Stimulated activated CD8-positive, alpha-beta memory T cell treated with anti-CD3 and anti-CD28 coated beads, Interleukin-4, amount 100 ng/mL, for 1 hour (primary cell): Measurements from ENCODE around the gene WT1.
"Not testable (repeated sequence)": the region's sequence is repeated elsewhere in the genome, so short reads cannot be mapped to it uniquely, and the experiment has no call there.

Source experiments
- DNase-seq, 2 donors: peaks; one replicate each; pipeline ENCODE4 v3.0.0-alpha.2; 2020; ENCODE audit warnings: low read depth in 2 of 2, low spot score in 1 of 2

Gene WT1

GRCh38 chr11:32388871-32389770, 46.2 kb downstream of the WT1 start:
- DNase-seq: no peak

GRCh38 chr11:32388365-32388764, 47.0 kb downstream of the WT1 start:
- no peak for DNase-seq

GRCh38 chr11:32387411-32387810, 47.9 kb downstream of the WT1 start:
- DNase-seq: no peak

DNA sequence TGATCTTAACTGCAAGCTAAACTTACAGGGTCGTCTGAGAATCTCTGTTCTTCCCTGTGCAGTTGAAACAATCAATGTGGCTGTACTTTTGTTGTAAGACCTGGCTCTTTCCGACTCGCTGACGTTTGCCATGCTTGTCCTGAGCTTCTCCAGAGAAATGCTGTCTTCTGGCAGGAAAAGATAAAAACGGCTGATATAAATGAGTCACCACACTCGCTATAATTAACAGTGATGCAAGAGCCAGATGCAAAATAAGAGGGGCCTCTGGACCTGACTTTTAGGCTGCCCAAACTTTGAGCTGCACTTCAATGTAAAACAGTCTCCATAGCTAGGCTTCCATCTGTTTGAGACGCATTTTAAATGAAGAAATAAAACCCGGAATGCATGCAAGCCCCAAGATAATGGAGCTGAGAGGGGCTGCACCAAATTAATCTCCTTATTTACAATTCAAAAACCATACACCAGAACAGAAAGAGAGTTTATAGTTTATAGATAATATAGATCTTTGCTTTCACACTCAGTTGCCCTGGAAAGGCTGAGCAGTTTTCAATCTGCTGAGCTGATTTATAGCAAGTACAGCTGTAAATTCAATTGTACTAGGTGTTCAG, 48.5 kb downstream of the WT1 start:
- DNase-seq: no peak

- no peak for DNase-seq
Measured at GRCh38 chr11:32385998-32386397, 49.3 kb downstream of the WT1 start.

DNA sequence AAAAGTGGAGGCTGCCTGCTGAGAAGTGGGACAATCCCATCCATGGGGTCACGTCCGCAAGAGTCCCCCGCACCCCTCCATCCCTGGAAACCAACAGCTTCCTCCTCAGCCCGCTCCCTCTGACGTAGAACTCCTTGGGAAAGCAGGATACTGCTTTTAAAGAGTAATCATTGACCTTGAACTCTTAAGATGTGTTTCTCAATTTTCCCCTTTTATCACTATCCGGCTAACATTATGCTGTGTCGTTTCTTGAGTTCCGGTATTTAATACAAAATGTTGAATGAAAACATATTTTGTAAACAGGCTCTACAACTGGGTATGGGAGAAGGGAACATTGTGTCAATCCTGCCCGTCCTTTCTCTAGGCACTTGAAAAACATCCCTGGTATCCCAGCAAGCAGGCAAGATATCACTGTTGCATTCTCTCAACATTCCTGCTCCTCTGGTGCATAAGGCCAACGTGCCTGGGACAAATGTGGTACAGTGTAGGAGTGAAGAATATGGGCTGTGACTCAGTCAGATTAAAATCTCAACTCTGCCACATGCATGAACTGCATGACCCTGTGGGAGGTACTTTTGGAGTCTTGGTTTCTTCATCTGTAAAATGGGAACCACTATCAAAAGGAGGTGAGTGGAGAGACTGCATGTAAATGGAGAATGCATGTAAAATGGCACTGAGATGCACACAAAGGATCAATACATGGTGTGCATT, 52.8 kb downstream of the WT1 start:
- DNase-seq: no peak

- no peak for DNase-seq
Measured at GRCh38 chr11:32381179-32381578, 54.2 kb downstream of the WT1 start.

DNA sequence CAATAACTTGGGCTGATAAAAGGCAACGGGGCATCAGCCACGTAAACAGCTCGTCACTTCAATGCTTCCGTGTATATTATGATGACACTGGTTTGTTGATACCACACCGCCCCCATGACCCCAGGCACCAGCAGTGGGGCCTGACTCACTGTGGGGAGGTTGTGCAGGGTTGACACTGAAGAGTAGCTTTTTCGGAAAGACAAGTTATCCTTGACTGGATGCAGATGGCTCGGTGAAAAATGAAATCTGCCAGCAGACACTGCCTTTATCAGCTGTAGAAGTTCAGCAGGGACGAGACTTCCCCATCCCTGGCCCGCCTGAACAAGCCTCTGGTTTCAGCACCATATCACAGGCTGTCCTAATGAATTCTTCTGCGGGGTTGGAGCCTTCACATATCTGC, 55.6 kb downstream of the WT1 start:
- no peak for DNase-seq

DNA sequence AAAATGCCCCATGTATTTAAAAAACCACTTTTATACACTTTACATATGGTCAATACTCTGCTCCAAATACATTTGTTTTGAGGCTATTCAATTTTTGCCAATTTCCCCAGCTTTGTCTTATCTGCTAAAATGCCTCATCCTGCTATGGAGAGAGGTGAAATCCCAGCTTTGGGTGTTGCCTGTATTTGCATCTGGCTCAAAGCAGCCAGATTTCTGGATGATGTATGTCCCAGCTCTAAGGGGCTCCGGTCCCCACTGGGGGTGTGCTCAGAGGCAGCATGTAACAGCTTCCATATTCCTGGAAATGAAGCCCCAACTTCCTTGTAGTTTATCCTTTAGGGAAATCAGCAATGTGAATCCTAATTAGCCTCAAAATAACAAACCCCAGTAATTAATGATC, 59.5 kb downstream of the WT1 start:
- DNase-seq: no peak

DNA sequence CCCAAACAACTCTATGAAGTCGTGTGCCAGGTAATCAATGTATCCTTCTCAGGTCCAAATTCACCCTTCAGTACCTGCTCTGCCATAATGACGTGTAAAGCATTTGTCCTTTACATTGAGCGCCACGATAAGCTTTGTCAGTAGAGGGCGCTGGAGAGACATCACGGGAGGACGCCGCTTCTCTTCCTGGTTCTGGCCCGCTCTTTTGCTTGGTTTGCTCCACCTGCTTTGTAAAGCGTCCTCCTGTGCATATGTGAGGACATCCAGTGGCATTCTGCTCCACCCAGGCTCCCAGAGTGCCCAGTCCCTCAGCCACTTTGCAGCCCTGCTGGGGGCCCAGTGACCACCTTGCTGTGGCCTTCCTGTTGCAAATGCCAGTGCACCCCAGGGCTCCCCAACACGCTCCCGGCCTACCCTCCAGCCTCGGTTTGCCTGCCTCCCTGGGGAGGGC, 61.1 kb downstream of the WT1 start:
- no peak for DNase-seq

DNA sequence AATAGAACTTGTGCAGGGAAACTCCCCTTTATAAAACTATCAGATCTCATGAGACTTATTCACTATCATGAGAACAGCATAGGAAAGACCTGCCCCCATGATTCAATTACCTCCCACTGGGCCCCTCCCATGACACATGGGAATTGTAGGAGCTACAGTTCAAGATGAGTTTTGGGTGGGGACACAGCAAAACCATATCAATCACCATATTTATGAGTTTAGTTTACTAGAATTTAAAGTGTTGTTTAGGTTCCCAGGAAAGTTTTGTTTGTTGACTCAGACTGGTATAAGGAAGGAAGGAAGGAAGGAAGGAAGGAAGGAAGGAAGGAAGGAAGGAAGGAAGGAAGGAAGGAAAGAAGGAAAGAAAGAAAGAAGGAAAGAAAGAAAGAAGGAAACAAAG, 65.4 kb downstream of the WT1 start:
- not testable (repeated sequence) for DNase-seq

DNA sequence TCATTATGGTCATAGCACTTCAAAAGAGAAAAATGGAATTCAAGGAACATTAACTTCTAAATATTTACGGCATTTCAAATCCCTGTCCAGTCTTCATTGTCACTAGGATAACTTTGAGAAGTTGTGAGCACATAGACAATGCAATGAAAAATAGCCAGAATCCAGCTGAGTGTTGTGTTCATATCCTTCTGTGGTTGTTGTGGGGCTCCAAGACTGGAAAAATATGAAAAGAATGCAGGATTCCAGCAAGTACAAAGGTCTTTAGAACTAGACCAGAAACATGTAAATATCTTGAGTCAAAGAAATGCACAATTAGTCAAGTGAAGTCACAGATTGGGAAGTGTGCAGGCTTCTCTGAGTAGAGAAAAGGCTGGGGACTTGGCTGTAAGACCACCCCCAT, 68.7 kb downstream of the WT1 start:
- no peak for DNase-seq

- DNase-seq: no peak
Measured at GRCh38 chr11:32365192-32365591, 70.1 kb downstream of the WT1 start.

GRCh38 chr11:32358729-32359128, 76.6 kb downstream of the WT1 start:
- DNase-seq: no peak

GRCh38 chr11:32353884-32354283, 81.5 kb downstream of the WT1 start:
- DNase-seq: no peak

- no peak for DNase-seq
Measured at GRCh38 chr11:32348502-32348901, 86.8 kb downstream of the WT1 start.

DNA sequence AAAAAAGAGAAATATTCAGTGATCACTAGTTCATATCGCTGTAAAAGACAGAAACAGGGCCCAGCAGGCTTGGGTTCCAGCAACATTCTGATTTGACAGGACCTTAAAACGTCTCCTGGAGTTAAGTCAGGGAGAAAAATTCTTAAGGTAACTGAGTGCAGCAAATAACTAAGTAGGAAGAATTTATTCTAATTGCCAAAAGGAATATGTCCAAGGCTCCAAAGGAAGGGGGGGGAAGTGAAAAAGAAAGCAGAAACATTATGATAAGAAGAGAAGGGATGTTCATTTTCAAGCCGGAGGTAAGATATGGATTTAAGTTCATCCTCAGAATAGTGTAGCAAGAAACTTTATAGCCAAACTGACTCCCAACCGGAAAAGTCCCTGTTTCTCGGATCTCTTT, 90.4 kb downstream of the WT1 start:
- no peak for DNase-seq

DNA sequence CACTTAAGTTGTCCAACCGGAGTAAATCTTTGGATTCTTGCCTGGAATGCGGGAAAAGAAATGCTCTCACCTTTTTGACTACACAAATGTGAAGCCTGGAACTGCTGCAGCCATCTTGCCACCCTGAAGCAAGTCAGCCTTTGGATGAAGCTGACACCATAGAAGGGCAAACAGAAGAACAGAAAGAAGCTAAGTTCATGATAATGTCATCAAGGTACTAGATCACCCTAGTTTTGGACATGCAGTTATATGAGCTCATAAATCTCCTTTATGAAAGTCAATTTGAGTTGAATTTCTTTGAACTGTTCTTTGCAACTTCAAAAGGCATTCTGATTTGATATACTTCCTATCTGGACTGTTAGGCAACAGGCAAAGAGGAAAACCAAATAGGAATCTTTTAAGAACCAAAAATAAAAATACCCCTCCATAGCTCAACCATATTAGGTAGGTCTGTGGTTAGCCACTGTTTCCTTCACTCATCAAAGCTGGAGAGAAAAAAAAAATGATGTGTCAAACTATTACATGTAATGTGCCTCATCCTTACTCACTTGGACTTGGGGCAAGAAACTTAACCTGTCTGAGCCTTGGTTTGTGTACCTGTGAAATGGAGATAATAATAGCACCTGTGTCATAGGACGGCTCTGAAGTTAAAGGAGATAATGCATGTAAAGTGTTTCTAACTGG, 91.9 kb downstream of the WT1 start:
- DNase-seq: no peak

- no peak for DNase-seq
Measured at GRCh38 chr11:32341620-32342613, 93.4 kb downstream of the WT1 start.

GRCh38 chr11:32340181-32340580, 95.2 kb downstream of the WT1 start:
- DNase-seq: no peak
